ENCODE data around the gene OXCT1.

GRCh38 chr5:41747301-41747700, 122.9 kb downstream of the OXCT1 start:
- TF ChIP-seq EZH2 (IDR thresholded peaks at IDR 0.05), result no peak
- no peak for TF ChIP-seq CTCF (IDR thresholded peaks at IDR 0.05)
